Endothelial cell of umbilical vein (primary cell): ENCODE measurements around the gene MAP3K21.

ENCODE experiments used
- EZH2 ChIP-seq: IDR thresholded peaks from 2 replicates; pipeline ENCODE4 v1.6.1; 2012; ENCODE audit warnings: borderline replicate concordance, low read depth, mild to moderate bottlenecking, moderate library complexity, low read length, inconsistent platforms; ENCODE audit not compliant: severe bottlenecking
- TF ChIP-seq, protein P1 (sequence below), 2 donors: IDR thresholded peaks; 1 replicate in 1 of 2; 2 replicates in 1 of 2; pipeline ENCODE4 v1.5.1; 2011; ENCODE audit warnings: low read length in 2 of 2, mild to moderate bottlenecking in 2 of 2, moderate library complexity in 2 of 2, control low read depth in 1 of 2, inconsistent platforms in 1 of 2, low read depth in 1 of 2; ENCODE audit not compliant: insufficient read depth in 1 of 2; ENCODE audit errors: extremely low read depth in 1 of 2

DNA sequence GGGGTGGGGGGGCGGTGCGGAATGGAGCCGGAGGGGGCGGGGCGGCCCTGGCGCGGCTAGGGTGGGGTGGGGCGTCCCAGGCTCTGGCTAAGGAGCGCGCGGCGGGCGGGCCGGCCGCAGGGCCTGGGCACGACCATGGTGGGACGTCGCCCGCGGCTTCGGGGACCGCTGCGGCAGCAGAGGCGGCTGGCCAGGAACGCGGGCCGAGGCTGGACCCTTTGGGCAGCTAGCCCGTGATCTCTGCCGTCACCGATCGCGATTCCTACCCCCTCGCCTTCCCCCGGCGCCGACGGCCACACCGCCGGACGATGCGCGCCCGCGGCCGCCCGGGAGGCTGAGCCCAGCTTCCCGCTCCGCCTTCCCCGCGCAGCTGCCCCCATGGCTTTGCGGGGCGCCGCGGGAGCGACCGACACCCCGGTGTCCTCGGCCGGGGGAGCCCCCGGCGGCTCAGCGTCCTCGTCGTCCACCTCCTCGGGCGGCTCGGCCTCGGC is at the start of gene MAP3K21:
- TF ChIP-seq, protein P1, sequence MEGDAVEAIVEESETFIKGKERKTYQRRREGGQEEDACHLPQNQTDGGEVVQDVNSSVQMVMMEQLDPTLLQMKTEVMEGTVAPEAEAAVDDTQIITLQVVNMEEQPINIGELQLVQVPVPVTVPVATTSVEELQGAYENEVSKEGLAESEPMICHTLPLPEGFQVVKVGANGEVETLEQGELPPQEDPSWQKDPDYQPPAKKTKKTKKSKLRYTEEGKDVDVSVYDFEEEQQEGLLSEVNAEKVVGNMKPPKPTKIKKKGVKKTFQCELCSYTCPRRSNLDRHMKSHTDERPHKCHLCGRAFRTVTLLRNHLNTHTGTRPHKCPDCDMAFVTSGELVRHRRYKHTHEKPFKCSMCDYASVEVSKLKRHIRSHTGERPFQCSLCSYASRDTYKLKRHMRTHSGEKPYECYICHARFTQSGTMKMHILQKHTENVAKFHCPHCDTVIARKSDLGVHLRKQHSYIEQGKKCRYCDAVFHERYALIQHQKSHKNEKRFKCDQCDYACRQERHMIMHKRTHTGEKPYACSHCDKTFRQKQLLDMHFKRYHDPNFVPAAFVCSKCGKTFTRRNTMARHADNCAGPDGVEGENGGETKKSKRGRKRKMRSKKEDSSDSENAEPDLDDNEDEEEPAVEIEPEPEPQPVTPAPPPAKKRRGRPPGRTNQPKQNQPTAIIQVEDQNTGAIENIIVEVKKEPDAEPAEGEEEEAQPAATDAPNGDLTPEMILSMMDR (IDR thresholded peaks at IDR 0.05; ENCODE audit: extremely low read depth in 1 of 2, insufficient read depth in 1 of 2, low read depth in 1 of 2, low read length in 2 of 2), result no peak
- TF ChIP-seq EZH2, result no peak
